NOMO-1 treated with dmso at 0.1 percent for 144 hours (cell line): Measurements from ENCODE around the gene PYROXD2.
"Not testable (repeated sequence)": the region's sequence is repeated elsewhere in the genome, so short reads cannot be mapped to it uniquely, and the experiment has no call there.

ENCODE experiments used
- DNase-seq: peaks from one replicate; lab custom pipeline; 2025; ENCODE audit not compliant: unreplicated experiment; lab: John Stamatoyannopoulos, UW

PYROXD2 gene

DNA sequence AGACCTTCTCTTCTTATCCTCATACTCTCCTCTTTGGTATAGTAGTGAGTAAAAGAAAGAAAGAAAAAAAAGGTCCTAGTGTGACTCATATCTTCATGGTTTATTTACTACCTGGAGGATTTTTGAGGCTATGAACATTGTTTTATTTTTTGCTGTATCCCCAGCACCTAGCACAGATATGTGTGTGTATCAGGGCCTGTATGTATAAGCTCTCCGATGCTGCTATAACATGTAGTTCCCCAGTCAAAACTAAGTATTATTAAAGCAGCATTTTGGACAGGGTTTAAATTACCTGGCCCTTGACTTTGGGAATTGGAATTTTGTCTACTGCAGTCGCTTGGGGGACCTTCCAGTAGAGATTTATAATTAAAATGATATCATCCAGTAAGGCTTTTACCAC, 46.3 kb downstream of the PYROXD2 start:
- DNase-seq, result no peak

DNA sequence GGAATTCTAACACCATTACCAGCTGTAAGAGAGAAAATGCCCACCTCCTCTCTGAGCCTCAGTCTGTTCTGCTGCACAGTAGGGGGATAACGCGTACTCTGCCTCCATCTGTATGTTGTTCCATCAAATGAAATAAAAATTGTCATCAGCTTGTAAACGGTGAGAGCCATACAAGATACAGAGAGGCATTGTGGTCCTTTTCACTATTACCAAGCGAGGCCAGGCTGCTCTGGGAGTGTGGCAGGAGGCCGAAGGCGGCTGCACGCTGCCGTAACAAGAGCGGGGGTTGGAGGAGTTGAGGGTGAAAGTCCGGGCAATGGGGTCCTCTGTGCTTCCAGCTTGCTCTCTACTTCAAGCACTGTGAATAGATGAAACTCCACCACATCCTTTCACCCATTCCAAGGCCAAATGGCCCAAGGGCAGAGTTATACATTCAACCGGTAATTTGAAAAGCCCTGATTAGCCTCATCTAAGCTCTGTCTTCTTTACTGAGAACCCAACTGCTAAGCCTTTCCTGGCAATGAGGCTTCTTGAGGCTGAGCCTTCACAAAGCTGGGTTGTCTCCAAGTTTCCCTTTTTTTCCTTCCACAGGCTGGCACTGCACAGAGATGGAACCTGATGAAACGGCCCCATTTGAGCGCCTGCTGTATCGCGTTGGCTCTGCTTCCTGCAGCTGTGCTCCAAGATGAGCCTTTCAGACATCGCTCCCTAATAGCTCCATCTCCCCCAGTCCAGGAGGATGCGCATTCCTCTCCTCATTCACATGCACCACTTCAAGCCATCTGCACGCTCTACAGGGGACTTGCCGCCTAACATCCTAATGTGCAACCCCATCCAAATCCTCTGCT, 47.2 kb downstream of the PYROXD2 start:
- DNase-seq, result no peak

DNA sequence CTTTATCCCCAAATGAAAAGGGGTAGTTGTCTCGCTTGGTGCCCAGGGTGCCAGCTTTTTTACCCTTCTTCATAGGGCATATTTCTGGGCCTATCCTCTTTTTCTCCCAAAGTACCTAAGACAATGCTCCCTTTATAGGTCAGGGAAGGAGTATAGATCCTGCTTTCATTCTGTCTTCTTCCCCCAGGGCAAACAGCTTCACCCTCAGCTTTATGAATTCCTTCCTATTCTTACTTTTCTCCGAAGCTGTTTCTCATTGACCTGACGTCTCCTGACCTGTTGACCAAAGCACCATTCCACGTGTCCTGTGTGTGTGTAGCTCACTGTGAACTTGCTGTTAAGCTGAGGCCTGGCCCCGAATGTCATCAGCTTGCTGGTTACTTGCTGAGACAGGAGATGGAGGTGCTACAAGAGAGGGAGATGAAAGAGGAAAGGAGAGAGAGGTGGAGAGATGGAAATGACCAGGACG, 48.9 kb downstream of the PYROXD2 start:
- no peak for DNase-seq

DNA sequence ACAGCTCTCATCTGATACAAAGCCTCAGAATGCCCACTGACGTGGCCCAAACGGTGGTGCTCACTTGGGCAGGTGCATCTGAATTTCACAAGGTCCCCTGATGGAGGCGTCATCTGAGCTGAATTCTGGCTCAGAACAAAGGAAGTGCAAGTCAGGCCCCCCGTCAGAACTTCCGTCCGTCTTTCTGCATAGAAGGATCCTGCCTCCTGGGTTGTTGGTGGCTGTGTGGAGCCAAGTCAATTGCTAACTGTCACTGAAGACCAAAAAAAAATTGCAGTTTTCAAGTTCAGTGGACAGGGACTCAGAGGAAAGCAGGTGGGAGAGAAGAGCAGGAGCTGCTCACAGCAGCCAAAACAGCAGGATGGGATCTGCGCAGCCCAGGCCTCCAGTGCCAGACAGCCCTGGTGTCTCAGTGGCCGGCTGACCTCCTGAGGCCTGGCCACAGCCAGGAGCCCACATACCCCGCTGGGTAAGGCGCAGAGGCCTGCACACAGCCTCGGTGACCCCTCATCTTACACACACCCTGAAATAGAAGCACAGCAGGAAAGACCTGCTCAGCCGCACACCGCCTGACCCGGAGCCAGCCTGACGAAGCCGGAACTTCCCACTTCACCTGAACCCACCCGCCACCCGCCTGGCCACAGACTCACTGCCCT, 49.4 kb downstream of the PYROXD2 start:
- DNase-seq, result no peak

DNA sequence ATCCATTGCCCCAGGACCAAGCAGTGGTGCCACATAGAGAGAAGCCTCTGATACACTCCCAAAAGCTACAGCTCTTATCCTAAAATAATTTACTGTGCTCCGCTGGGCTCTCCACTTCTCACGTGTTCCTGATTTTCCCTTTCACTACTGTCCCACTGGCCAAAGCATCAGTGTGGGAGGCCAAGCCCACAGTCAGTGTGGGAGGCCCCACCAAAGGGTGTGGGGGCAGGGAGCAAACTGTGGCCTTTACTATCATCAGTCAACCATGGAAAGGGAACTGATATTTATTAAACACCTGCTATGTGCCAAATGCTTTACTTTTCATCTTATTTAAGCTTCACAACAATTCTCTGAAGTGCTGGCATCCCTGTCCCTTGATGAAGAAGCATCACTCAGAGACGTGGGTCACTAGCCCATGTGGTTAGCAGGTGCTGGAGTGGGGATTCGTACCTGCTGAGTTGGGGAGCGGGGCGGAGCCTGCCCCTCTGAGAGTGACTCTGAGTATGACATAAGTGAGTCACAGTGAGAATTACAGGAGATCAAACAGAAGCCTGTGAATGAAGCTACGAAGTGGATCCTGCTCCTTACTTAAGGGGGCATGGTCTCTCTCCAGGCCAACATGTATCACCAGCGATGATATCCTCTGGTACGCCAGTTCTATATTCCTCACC, 50.4 kb downstream of the PYROXD2 start:
- DNase-seq, result no peak

DNA sequence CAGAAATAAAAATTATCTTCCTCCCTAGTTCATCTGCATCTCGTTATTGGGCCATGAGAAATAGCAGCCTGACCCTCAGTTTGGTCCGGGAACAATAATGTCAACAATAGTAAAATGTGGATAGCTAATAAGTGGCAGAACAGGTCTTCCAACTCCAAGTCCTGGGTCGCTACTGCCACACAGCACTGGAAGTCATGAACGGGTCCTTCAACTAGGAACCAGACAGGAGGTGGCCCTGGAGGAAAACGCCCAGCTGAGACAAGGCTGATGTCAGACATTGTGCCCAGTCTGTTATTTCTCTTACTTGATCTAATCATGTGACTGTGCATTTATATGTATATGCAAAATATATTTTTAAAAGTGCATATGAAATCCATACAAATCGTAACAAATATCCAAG, 51.8 kb downstream of the PYROXD2 start:
- DNase-seq, result no peak

DNA sequence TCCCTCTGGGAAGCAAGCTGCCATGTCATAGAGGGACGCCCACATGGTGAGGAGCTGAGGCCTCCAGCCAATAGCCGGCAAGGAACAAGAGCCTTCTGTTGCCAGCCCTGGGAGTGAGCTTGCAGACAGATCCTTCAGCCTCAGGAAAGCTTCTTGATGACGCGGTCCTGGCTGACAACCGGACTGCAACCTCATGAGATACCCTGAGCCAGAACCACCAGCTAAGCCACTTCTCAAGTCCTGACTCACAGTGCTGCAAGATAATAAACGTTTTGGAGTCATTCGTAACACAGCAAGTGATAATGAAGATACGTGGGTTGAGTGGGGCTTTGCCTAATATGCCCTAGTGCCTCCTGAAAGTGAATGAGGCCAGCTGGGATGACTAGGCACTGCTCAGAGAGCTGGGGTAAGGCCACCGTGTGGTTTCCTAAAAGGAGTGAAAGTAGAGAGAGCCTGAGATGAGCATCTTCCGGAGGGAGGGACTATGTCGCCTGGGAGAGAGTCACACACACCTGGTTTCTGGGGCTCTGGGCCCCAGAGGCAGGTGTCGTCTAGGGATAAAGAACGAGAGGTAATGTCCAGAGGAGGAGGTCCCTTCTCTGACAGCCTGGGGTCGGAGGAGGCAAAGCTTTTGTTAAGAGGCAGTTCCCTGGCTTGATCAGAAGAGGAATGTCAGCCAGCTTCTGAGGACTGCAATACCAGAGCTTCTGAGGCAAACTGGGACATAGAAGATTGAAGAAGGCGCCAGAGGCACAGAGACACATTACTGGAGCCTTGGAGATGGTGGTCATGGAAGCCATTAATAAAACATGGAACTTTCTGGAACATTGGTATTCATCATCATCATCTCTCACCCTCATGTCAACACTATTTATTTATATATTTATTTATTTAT, 53.6 kb downstream of the PYROXD2 start:
- no peak for DNase-seq

DNA sequence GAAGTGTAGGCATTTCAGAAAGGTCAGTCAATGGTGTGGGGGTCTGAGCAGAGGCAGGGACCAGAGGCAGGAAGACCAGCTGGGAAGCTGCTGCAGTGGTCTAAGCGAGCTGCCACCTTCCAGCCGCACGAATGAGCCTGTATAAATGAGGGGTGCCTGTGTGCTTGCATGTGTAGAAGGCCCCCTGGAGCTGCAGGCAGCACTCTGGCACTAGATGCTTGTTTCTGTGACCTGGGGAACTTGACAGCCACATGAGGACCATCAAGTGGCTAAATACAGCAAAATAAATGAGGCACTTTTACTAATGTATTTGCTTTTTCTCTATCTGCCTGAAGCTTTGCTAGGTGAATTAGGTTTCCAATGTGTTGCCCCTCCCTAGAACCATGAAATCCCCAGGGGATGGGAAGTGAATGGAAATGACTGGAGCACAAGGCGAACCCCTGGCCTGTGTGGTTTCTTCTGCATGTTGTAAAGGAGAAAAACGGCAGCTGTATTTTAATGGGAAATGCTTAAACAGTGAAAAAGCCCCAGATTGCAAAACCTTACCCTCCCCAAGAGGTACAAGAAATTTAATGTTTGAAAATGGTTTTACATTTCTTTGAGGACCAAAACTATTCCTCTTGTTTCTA, 57.7 kb downstream of the PYROXD2 start:
- DNase-seq, result no peak

DNA sequence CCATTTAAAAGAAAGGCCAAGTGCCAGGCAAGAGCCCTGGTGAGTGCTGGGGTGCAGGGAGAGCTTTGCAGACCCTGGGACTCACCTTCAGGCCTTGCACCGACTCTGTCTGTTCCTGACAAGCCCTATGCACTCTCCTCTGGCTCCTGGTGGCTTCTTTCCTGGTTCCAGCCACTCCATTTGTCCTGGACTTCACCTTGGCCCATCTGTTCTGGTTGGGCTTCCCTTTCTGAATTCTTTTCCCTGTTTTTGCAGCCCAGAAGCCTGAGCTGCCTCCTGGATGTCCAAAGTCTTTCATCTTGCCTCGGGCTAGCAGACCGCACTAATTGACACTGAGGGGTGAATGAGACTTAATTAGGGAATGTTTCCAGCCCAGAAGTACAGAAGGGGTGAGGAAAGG, 60.5 kb downstream of the PYROXD2 start:
- DNase-seq, result no peak

DNA sequence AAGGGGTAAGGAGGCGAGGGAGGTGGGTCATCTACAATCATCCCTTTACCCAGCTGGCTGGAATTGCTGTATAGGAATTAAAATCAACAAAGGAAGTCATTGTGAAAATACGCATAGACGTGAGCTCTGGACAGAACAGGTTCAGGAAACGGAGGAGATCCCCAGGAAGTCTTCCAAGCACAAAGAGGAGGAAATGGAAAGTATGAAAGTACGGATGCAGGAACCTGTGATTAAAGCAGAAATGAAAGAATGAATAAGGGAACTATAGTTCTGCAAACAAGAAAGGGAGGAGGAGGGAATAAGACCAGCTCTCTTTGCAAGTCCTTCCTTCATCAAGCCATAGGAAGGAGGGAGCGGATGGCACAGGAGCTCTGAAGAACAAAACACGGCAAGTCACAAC, 61.8 kb downstream of the PYROXD2 start:
- DNase-seq, result no peak

DNA sequence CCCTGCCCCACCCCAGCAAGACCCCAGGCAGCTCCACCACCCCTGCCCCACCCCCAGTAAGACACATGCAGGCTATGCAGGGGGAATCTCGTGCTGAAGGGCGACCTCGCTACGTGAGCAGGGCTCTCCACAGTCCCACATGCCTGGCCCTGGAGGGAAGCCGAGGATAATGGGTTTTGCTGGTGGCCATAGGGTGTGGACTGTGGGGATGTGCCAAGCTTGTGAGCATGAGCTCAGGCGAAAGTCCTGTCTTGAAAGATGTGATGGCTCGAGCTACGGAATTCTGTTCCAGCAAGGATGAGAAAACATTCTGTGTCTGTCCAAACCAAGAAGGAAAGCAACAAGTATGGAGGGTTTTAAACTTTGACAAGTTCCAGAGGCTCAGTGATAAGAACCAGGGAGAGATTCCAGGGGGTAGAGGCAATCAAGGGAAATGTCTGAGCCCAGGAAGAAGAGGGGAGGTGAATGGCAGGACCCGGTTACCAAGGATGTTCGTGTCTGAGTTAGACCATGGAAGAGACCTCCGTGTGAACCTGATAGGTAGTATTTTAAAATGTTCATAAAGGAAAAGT, 63.1 kb downstream of the PYROXD2 start:
- no peak for DNase-seq

DNA sequence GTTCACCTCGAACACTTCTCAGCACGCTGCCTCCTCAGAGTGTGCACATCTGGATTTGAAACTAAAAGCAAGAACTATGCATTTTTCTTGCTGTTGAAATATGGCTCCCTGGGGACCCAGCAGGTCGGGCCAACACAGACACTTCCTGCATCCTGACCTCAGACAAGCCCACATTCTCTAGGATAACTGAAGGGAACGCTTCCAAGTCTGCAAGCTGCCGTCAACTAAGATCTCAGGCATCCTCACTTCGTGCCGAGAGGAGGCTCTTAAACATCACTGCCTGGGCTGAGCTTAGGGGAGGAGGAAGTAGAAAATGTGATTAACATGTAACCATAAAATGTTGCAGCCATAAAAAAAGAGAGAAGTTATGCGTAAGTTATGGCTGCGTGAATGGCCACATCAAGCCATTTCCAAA, 65.5 kb downstream of the PYROXD2 start:
- peak; percentile 83 for DNase-seq

DNA sequence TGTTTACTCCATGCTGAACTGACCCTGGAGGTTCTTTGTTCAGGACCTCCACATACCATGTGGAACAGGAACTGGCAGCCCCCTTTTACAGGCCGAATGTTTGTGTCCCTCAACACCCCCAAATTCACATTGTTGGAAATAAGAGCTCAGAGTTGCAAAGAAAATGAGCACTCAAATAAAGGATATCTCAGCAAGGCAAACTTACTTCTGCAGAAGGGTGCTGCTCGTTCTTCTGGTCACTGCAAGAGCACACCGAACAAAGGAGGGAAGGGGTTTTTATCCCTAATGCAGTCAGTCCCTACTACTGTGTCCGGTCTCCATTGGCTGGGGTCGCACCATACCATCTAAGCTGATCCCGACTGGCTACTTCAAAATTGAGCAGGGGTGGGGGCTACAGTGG, 68.1 kb downstream of the PYROXD2 start:
- no peak for DNase-seq

DNA sequence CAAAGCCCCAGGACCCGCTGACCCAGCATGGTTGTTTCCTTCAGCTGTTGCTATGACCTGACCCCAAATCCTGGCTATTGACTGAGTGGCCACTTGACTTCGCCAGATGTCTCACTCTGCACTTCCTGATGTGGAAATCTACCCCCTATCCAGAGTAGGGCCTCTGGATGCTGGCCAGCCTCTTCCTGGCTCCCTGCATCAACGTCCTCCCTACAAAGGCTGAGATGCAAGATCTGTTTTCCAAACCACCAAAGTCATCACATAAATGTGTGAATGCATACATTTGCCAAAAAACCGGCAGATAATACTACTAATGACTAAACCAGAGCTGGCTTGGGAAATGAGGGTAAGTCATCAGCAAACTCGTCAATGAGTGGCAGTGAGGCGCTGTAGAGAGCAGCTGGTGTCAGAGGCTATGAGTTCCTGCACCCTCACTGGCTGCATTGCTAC, 70.4 kb downstream of the PYROXD2 start:
- no peak for DNase-seq

DNA sequence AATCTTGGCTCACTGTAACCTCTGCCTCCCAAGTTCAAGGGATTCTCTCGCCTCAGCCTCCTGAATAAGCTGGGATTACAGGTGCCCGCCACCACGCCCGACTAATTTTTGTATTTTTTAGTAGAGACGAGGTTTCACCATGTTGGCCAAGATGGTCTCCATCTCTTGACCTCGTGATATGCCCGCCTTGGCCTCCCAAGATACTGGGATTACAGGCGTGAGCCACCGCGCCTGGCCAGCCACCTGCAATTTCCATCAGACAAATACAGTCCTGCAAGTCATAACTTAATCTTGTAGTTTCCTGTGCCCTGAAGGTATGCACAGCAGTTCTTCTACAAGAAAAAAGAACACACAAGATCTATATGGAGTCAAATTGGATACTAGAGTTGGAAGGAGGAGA, 73.3 kb downstream of the PYROXD2 start:
- not testable (repeated sequence) for DNase-seq

DNA sequence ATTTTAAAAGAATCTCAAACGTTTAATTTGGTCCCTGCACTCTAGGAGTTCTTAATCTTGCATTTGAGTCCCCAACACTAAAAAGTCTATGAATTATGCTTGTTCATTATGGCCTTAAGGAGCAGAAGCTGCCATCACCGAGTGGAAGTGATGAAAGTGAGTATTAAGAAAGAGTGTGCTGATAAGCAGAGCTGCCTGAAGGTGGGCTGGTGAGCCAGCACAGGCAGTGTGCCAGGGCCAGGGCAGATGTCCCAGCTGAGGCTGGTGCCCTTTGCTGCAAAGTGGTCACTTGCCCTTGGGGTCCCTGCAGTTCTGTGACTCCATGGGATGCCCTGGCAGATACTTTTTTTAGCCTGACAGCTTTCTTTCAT, 74.1 kb downstream of the PYROXD2 start:
- DNase-seq, result no peak

DNA sequence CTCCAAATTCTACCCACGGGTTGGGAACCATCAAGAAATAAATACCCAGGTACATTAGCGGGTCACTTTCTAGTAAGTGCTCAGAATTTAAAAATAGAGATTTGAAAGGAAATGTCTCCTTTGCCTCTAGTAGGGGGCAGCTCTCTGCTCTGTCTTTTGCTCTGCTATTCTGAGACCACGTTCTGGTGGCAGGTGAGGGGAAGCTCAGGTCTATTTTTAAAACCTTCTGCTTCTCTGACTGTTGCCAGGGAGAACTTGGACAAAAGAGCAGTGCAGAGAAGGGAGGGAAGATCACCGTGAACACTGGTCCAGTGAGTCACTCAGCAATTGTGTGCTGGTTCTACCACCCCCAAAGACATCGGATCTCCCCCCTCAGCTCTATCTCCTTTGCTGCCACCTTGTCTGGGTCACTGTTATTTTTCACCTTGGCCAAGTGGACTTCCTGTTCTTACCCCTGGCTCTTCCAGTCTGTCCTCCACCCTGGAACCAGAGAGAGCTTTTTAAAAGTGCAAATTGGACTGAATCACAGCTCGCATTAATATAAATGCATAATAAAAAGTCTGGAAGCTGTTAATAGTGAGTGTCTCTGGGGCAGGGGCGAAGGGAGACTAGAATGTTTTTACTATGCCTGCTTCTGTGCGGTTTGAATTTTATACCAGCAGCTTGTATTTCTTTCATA, 74.6 kb downstream of the PYROXD2 start:
- DNase-seq, result no peak

DNA sequence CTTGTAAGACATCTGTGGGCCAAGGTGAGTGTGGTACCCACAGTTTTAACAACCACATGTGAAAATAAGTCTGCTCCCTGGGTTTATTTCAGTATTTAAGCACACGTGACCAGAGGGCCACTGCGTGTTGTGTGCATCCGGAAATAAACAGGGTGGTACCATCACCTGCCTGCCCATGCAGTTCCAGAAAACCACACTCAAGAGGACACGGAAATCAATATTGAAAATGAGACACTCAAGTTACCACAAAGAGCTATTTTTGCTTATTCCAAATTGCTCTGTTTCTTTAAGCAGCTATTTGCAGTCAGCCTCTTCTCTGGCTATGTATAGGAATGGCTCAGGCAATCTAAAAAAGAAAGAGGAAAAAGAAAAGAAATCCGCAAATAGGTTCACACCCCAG, 75.2 kb downstream of the PYROXD2 start:
- DNase-seq, result no peak

DNA sequence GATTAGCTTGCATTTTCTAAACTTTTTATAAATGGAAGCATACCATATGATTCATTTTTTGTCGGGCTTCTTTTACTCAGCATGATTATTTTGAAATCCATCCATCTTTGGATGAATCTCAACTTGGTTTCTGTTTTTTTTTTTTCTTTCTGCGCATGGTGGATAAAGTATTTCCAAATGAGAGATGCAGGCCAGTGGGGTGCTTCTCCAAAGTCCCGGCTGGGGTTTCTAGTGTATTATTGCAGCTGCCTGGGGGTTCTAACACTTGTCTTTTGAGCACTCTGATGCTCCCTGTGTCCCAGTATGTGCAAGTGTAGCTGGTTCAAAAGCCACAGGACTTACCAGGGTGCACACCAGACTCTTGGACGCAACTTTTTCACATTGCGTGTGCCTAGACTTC, 76.1 kb downstream of the PYROXD2 start:
- DNase-seq, result no peak

DNA sequence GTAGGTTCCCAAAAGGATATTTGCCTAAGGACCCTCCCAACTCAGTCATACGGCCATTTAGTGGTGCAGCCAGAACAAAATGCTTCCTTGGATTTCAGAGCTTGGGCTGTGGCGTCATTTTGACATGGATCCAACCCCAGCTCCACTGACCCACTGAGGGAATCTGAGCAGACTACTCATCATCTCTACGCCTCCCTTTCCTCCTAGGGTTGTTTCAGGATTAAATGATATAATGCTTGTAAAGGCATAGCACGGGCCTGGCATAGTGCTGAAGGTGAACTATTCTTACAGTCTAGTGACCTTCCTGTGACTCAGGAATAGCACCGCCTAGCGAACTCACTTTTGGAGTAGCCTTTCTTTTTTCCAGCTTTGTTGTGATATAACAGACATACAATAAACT, 76.7 kb downstream of the PYROXD2 start:
- no peak for DNase-seq
